SU-DHL-6 (cell line): ENCODE data around the gene SUSD2.

Source experiments
- H2AFZ ChIP-seq: fragments of 200-600 bp; sonication (generic); 2 replicates; pipeline ENCODE4 v1.6.1; 2014; ENCODE audit warnings: low read depth, mild to moderate bottlenecking, moderate library complexity, mixed read lengths, antibody characterized with exemption, low read length; ENCODE audit not compliant: severe bottlenecking
- H3F3A ChIP-seq: fragments of 200-600 bp; shearing (Covaris generic); 2 replicates; pipeline ENCODE4 v1.6.0; 2016; ENCODE audit warnings: antibody characterized with exemption, mild to moderate bottlenecking; ENCODE audit not compliant: insufficient read depth
- H3K27ac ChIP-seq: fragments of 200-600 bp; sonication (generic); 2 replicates; pipeline ENCODE4 v1.5.1; 2016; ENCODE audit warnings: low read depth, mild to moderate bottlenecking, low read length, moderate library complexity, mixed read lengths
- H3K27me3 ChIP-seq: fragments of 200-600 bp; sonication (generic), shearing (Covaris generic); 2 replicates; pipeline ENCODE4 v1.6.0; 2014; ENCODE audit warnings: mild to moderate bottlenecking, low read length
- H3K36me3 ChIP-seq: fragments of 200-600 bp; sonication (generic); 2 replicates; pipeline ENCODE4 v1.6.1; 2014; ENCODE audit warnings: mild to moderate bottlenecking, low read length, mixed read lengths
- H3K4me2 ChIP-seq: fragments of 300-600, 200-600 bp; shearing (Covaris generic), sonication (generic); 2 replicates; pipeline ENCODE4 v1.6.0; 2014; ENCODE audit warnings: low read length, low read depth, mild to moderate bottlenecking; ENCODE audit not compliant: poor library complexity, severe bottlenecking
- H3K4me3 ChIP-seq: fragments of 200-600 bp; sonication (generic); 2 replicates; pipeline ENCODE4 v1.5.1; 2014; ENCODE audit warnings: antibody characterized with exemption, low read length, mild to moderate bottlenecking, mixed read lengths; ENCODE audit not compliant: insufficient read depth, poor library complexity, severe bottlenecking
- H3K79me2 ChIP-seq: fragments of 200-600 bp; sonication (generic); 2 replicates; pipeline ENCODE4 v1.6.1; 2014; ENCODE audit warnings: mild to moderate bottlenecking, low read length, moderate library complexity; ENCODE audit not compliant: insufficient read depth
- H3K9ac ChIP-seq: fragments of 200-600 bp; sonication (generic); 2 replicates; pipeline ENCODE4 v1.7.0; 2014; ENCODE audit warnings: mild to moderate bottlenecking, low read length
- H3K9me2 ChIP-seq: fragments of 200-600 bp; sonication (generic); replicated peaks from 2 replicates; pipeline ENCODE4 v1.6.1; 2014; ENCODE audit warnings: low read length; ENCODE audit not compliant: insufficient read depth
- H3K9me3 ChIP-seq: fragments of 200-600 bp; sonication (generic); 2 replicates; pipeline ENCODE4 v1.6.1; 2014; ENCODE audit warnings: low read length, mixed read lengths; ENCODE audit not compliant: insufficient read depth
- H4K20me1 ChIP-seq: fragments of 200-600 bp; sonication (generic); 2 replicates; pipeline ENCODE4 v1.6.1; 2014; ENCODE audit warnings: low read depth, mild to moderate bottlenecking, antibody characterized with exemption, low read length, moderate library complexity, mixed read lengths
- EZH2phosphoT487 ChIP-seq: fragments of 200-600 bp; sonication (generic), shearing (Covaris generic); conservative IDR thresholded peaks from 2 replicates; pipeline ENCODE4 v1.6.1; 2018; ENCODE audit warnings: mild to moderate bottlenecking, antibody characterized with exemption, low read length, moderate library complexity, mixed read lengths
- TF ChIP-seq, protein P1 (sequence below): fragments of 200-600 bp; sonication (generic); IDR thresholded peaks from one replicate; pipeline ENCODE4 v1.5.1; 2017; ENCODE audit warnings: antibody characterized with exemption, mild to moderate bottlenecking, low read length, moderate library complexity; ENCODE audit not compliant: insufficient read depth, poor library complexity, severe bottlenecking

The SUSD2 gene

DNA sequence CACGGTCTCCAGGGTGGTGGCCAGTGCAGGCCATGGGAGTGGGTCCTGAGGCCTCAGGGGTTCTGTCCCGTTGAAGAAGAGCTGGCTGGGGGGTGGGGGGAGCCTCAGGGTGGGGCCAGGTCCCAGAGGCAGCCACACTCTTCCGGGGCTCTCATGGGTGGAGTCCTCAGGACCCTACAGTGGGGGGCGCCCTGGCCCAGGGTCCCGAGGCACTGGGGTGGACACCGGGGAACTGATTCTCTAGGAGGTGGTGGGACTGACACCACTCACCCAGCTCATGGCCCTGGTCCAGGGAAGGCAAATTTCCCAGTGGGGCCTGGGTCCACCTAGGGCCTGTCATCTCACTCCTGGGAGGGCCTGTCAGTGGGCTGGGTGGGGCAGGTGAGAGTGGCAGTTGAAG is 50.8 kb downstream of the SUSD2 start:
- Histone ChIP-seq H3K9ac (no peak overlapping the region), H3K27me3 (no peaks in the 10 kb centered on the region), H3K9me3 (no peaks in the 10 kb centered on the region), H2AFZ (no peak overlapping the region), H3K4me2 (no peak overlapping the region), H3K79me2 (no peaks in the 10 kb centered on the region), H3K9me2 (no peaks in the 10 kb centered on the region), H3F3A (no peaks in the 10 kb centered on the region), H3K4me3 (no peak overlapping the region), H3K36me3 (no peaks in the 10 kb centered on the region), H4K20me1 (no peaks in the 10 kb centered on the region), H3K27ac (no peak overlapping the region)
- TF ChIP-seq EZH2phosphoT487 = no peak
- TF ChIP-seq, protein P1, sequence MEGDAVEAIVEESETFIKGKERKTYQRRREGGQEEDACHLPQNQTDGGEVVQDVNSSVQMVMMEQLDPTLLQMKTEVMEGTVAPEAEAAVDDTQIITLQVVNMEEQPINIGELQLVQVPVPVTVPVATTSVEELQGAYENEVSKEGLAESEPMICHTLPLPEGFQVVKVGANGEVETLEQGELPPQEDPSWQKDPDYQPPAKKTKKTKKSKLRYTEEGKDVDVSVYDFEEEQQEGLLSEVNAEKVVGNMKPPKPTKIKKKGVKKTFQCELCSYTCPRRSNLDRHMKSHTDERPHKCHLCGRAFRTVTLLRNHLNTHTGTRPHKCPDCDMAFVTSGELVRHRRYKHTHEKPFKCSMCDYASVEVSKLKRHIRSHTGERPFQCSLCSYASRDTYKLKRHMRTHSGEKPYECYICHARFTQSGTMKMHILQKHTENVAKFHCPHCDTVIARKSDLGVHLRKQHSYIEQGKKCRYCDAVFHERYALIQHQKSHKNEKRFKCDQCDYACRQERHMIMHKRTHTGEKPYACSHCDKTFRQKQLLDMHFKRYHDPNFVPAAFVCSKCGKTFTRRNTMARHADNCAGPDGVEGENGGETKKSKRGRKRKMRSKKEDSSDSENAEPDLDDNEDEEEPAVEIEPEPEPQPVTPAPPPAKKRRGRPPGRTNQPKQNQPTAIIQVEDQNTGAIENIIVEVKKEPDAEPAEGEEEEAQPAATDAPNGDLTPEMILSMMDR = no peak

DNA sequence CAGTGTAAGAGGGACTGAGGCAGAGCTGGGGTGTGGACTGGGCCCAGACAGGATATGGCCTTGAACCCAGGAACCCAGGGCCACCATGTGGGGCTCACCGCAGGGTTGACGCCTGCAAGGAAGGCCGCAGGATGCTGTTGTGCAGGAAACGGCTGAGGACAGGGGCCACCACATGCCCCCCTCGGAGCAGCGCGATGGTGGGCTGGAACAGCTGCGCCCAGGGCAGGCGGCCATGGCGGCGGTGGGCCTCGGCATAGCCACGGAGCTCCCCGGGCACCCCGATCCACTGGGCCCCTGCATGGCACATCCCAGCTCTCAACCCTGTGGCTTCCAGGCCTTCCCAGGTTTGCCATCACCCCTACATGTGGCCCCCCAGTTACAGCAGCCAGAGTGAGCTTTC is 51.4 kb downstream of the SUSD2 start:
- H3K4me3 ChIP-seq = no peak overlapping the region
- H3K36me3 ChIP-seq = no peaks in the 10 kb centered on the region
- no peak overlapping the region for H2AFZ ChIP-seq
- H3K9me3 ChIP-seq = no peaks in the 10 kb centered on the region
- H3K9ac ChIP-seq = no peak overlapping the region
- H3K9me2 ChIP-seq = no peaks in the 10 kb centered on the region
- H3K4me2 ChIP-seq = no peak overlapping the region
- H3K79me2 ChIP-seq = no peaks in the 10 kb centered on the region
- H3K27ac ChIP-seq = no peak overlapping the region
- H3K27me3 ChIP-seq = no peaks in the 10 kb centered on the region
- no peaks in the 10 kb centered on the region for H4K20me1 ChIP-seq
- no peaks in the 10 kb centered on the region for H3F3A ChIP-seq
- TF ChIP-seq, protein P1 = no peak
- no peak for TF ChIP-seq EZH2phosphoT487

DNA sequence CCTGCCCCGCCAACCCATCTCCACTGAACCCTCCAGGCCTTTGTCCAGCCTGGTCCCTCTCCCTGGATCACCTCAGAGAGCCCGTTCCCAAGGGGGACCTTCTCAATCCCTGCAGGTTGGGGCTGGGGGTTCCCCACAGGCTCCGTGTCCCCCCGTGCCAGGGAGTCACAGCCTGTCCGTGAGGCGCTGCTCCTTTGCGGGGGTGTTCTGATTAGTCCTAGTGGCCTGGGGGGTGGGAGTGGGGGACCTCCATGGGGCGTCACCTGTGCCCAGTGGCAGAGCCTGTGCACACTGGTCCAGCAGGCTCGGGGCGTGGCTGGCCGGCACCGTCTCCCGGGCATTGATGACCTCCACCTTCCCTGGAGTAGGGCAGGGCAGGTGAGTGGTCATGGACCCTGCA is 51.9 kb downstream of the SUSD2 start:
- no peaks in the 10 kb centered on the region for H3K27me3 ChIP-seq
- TF ChIP-seq, protein P1 = no peak
- TF ChIP-seq EZH2phosphoT487 = no peak
- no peaks in the 10 kb centered on the region for H4K20me1 ChIP-seq
- H3K79me2 ChIP-seq = no peaks in the 10 kb centered on the region
- no peak overlapping the region for H2AFZ ChIP-seq
- H3K4me3 ChIP-seq = no peak overlapping the region
- no peak overlapping the region for H3K4me2 ChIP-seq
- H3K9ac ChIP-seq = no peak overlapping the region
- no peak overlapping the region for H3K27ac ChIP-seq
- no peaks in the 10 kb centered on the region for H3F3A ChIP-seq
- H3K36me3 ChIP-seq = no peaks in the 10 kb centered on the region
- no peaks in the 10 kb centered on the region for H3K9me2 ChIP-seq
- H3K9me3 ChIP-seq = no peaks in the 10 kb centered on the region
